Mucosa of stomach (tissue), 1 donor: ENCODE measurements around the gene PEX13.

Experiments used
- H3K27me3 ChIP-seq: one replicate; pipeline ENCODE4 v1.7.0; 2013; ENCODE audit warnings: mild to moderate bottlenecking, low read length; ENCODE audit not compliant: control insufficient read depth, insufficient read depth
- H3K36me3 ChIP-seq: one replicate; pipeline ENCODE4 v1.7.0; 2013; ENCODE audit warnings: low read length; ENCODE audit not compliant: control insufficient read depth, insufficient read depth
- H3K4me1 ChIP-seq: one replicate; pipeline ENCODE4 v1.7.0; 2013; ENCODE audit warnings: mild to moderate bottlenecking, low read length; ENCODE audit not compliant: control insufficient read depth, insufficient read depth
- H3K4me3 ChIP-seq: one replicate; pipeline ENCODE4 v1.7.0; 2013; ENCODE audit warnings: low read length
- H3K9ac ChIP-seq: one replicate; pipeline ENCODE4 v1.7.0; 2013; ENCODE audit warnings: mild to moderate bottlenecking, low read length, moderate library complexity
- H3K9me3 ChIP-seq: one replicate; pipeline ENCODE4 v1.7.0; 2013; ENCODE audit warnings: mild to moderate bottlenecking, low read length, moderate library complexity; ENCODE audit not compliant: control insufficient read depth
- donor health status: Pancreatic carcinoma.

PEX13 gene

DNA sequence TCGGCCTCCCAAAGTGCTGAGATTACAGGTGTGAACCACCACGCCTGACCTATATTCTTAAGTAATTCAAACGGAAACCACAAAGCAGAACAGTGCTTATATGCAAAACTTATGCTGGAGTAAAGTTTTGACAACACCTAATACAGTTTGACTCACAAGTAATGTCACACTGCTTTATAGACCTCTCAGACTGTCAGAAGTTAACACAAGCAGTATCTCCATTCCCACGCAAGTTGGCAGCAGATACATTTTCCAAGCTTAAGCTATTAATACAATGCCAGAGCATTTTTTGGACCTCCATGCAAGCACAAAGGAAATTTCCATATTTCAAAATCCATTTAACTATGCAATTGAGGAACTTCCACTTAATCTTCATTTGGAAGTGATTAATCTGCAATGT is 27.1 kb downstream of the PEX13 start:
- Histone ChIP-seq H3K27me3 (no peaks in the 10 kb centered on the region), H3K9ac (no peak overlapping the region), H3K4me3 (no peak overlapping the region), H3K4me1 (no peaks in the 10 kb centered on the region), H3K9me3 (no peaks in the 10 kb centered on the region), H3K36me3 (no peaks in the 10 kb centered on the region)

DNA sequence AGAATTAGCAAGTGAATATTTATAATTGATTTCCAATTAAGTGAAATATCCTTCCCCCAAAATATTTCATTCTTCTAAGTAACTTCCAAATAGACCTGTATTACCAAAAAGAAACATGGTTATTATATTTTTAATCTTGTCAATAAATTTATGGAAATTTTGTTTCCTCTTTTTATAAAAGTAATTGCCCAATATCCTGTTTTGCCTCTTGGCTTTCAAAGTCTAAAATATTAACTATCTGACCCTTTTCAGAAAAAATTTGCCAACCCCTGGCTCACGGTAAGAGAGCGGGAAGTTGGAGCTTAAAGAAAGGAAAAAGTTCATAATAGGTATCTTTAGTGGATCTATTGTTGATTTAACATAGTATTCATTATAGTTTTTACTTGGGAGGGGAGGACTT is 27.7 kb downstream of the PEX13 start:
- Histone ChIP-seq H3K36me3 (no peaks in the 10 kb centered on the region), H3K4me1 (no peaks in the 10 kb centered on the region), H3K4me3 (no peak overlapping the region), H3K9me3 (no peaks in the 10 kb centered on the region), H3K9ac (no peak overlapping the region), H3K27me3 (no peaks in the 10 kb centered on the region)

DNA sequence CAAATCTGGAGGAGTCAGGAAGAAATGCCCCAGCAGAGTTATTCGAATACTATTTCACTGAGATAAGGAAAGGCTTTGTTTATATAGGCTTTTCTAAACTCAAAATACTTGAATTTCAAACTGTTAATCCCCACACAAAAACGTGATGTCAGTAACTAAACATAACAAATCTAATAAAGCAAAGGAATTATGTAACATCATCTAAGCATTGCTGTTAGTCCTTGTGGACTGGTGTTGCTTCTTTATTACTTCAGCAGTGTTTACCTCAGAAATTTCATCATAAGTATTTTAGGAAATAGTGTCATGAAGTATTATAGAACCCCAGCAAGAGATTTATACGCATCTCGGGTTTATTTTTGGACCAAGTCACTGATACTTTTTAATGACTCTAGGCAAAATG is 28.5 kb downstream of the PEX13 start:
- Histone ChIP-seq H3K9ac (no peak overlapping the region), H3K36me3 (no peaks in the 10 kb centered on the region), H3K9me3 (no peaks in the 10 kb centered on the region), H3K4me1 (no peaks in the 10 kb centered on the region), H3K4me3 (no peak overlapping the region), H3K27me3 (no peaks in the 10 kb centered on the region)

DNA sequence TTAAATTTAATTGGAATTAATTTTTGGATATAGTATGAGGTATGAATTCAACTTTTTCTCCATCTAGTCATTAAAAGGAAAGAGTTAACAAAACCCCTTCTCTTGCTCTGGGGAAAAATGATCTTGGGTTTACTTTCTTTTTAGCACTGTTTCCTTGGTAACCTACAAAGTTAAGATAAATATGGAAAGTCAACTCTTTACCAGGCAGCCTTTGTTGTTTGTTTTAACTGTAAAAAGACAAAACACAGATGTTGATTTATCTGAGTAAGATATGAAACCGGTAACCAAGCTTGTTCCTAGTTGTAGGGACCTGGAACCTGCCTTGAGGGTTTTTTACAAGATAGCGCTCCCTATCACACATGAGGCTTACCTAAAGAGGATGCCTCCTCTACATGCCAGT is 38.0 kb downstream of the PEX13 start:
- Histone ChIP-seq H3K36me3 (no peaks in the 10 kb centered on the region), H3K4me1 (no peaks in the 10 kb centered on the region), H3K9me3 (no peaks in the 10 kb centered on the region), H3K9ac (no peak overlapping the region), H3K4me3 (no peak overlapping the region), H3K27me3 (no peaks in the 10 kb centered on the region)

DNA sequence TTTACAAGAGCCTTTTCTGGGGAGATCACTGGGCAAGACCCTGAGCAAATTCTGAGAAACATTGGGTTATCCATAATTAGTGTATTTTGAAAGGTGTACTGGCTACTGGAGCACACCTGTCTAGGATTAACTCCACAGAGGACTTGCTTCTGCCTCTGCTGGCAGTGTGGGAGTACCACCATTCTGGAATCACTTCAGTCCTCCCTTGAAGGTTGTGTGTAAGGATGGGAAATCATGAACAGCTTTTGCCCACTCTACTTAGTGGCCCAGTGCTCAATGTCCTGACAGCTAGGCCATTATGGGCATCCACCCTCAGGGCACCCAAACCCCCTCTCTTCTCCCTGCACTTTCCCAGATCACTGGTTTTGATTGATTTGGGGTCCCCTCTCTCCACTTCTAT is 40.0 kb downstream of the PEX13 start:
- Histone ChIP-seq H3K9ac (no peak overlapping the region), H3K27me3 (no peaks in the 10 kb centered on the region), H3K9me3 (no peaks in the 10 kb centered on the region), H3K4me1 (no peaks in the 10 kb centered on the region), H3K4me3 (no peak overlapping the region), H3K36me3 (no peaks in the 10 kb centered on the region)

DNA sequence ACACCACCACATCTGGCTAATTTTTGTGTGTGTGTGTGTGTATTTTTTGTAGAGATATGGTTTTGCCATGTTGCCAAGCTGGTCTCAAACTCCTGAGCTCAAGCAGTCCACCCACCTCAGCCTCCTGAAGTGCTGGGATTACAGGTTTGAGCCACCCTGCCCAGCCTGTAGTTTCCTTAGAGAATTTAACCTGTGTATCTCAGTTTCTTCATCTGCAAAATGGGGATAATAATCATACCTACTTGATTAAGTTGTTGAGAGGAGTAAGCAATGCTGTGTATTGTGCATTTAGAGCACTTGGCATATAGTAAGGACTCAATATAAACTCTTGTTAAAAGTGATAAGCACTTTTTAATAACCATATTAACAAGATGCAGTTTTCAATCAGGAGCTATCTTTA is 41.9 kb downstream of the PEX13 start:
- Histone ChIP-seq H3K27me3 (no peaks in the 10 kb centered on the region), H3K9me3 (no peaks in the 10 kb centered on the region), H3K4me1 (no peaks in the 10 kb centered on the region), H3K36me3 (no peaks in the 10 kb centered on the region), H3K4me3 (no peak overlapping the region), H3K9ac (no peak overlapping the region)

DNA sequence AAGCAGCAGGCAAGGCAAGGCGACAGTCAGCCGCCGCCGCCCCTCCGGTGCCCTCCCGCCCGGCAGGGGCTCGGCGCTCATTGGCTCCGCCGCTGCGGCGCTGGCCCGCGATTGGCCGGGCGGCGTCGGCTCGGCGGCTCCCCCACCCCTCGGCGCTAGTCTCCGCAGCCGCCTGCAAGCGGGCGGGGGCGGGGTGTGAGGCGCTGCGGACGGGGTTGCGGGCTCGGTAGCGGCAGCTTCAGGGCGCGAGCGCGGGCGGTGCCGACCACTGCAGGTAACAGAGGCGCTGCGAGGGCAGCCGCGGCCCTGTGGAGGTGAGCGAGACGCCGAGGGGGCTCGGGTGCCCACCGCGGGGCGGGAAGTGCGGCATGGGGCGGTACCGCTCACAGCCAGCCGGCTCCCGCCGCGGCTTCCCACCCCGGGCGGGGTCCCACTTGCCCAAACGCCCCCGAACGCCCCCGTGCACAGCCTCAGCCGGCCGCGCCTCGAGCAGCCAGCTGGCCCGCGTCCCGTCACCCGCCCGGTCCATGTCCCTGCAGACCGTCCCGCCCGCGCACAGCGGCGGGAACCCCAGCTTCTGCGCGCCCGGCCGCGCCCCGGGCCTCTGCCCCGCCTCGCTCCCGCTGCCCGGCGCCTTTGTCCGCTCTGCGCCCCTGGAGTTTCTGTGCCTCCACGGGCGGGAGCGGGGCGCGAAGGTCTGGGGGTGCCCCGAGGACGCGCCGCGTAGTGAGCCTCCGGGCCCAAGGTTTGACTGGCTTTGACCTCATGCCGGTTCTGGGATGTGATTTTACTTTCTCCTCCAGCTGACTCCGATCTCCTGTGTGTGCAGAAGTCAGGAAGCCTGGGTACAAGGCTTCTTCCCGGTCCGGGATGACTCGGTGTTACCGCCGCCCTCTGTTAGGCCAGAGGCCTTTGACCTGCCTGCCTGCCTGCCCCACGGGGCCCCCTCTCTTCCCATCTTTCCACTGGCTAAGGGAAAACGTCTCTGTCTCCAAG is 48.5 kb downstream of the PEX13 start, which contains the start of gene SANBR:
SANBR (plus strand) TSS at position 158 of the 996 bp plus-strand sequence. CDS start 4,480 bp downstream, outside the sequence.
- no peaks in the 10 kb centered on the region for H3K36me3 ChIP-seq
- H3K4me3 ChIP-seq: peak within 1 kb of the TSS; percentile 49

DNA sequence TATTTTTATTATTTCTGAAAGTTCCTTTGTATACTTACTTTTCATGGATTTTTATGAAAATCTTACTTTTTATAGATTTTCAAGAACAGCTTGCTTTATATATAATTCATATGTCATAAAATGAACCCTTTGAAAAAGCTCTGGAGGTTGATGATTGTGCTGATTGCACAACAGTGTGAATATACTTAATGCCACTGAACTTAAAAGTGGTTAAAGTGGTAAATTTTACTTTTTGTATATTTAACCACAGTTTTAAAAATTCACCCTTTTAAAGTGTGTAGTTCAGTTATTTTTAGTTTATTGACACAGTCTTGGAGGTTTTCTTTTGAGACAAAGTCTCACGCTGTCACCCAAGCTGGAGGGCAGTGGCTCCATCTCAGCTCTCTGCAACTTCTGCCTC is 56.6 kb downstream of the PEX13 start:
- peaks cover 4% of the 10 kb centered on the region for H3K36me3 ChIP-seq
- H3K9ac ChIP-seq: no peak overlapping the region

More for the DNA sequence above, 48.5 kb downstream of the PEX13 start, which contains the start of gene SANBR:
- H3K4me1 ChIP-seq: peaks cover 10% of the 10 kb centered on the region
- no peaks in the 10 kb centered on the region for H3K9me3 ChIP-seq
- no peaks in the 10 kb centered on the region for H3K27me3 ChIP-seq
- H3K9ac ChIP-seq: peak within 1 kb of the TSS; percentile 70

DNA sequence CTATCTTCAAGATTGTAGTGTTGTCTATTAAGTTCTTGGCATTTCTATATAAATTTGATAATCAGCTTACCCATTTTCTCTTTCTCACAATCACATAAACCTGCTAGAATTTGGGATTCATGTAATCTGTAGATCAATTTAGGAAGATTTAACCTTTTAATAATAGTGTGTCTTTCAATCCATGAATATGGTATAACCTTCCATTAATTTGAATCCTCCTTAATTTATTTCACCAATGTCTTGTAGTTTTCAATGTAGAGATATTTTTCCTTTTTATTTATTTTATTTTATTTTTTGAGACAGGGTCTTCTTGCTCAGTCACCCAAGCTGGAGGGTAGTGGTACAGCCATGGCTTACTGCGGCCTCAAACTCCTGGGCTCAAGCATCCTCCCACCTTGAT is 68.4 kb downstream of the PEX13 start:
- no peaks in the 10 kb centered on the region for H3K4me1 ChIP-seq
- H3K36me3 ChIP-seq: no peaks in the 10 kb centered on the region
- H3K9ac ChIP-seq: no peak overlapping the region
- H3K27me3 ChIP-seq: no peaks in the 10 kb centered on the region
- H3K4me3 ChIP-seq: no peak overlapping the region
- no peaks in the 10 kb centered on the region for H3K9me3 ChIP-seq

More for the DNA sequence above, 56.6 kb downstream of the PEX13 start:
- Histone ChIP-seq H3K9me3 (no peaks in the 10 kb centered on the region), H3K4me3 (no peak overlapping the region), H3K4me1 (no peaks in the 10 kb centered on the region), H3K27me3 (no peaks in the 10 kb centered on the region)

DNA sequence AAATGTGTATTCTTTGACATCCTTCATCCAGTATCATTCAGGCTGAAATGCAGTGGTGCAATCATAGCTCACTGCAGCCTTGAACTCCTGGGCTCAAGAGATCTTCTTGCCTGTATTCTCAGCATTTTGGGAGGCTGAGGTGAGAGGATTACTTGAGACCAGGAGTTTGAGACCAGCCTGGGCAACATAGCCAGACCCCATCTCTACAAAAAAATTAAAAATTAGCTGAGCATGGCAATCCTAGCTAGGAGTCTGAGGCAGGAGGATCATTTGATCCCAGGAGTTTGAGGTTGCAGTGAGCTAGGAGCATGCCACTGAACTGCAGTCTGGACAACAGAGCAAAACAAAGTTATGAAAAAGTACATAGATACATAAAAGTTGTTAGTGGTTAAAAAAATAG is 72.3 kb downstream of the PEX13 start:
- no peaks in the 10 kb centered on the region for H3K36me3 ChIP-seq
- no peaks in the 10 kb centered on the region for H3K9me3 ChIP-seq
- no peak overlapping the region for H3K9ac ChIP-seq
- no peaks in the 10 kb centered on the region for H3K4me1 ChIP-seq
- H3K27me3 ChIP-seq: no peaks in the 10 kb centered on the region
- H3K4me3 ChIP-seq: no peak overlapping the region

DNA sequence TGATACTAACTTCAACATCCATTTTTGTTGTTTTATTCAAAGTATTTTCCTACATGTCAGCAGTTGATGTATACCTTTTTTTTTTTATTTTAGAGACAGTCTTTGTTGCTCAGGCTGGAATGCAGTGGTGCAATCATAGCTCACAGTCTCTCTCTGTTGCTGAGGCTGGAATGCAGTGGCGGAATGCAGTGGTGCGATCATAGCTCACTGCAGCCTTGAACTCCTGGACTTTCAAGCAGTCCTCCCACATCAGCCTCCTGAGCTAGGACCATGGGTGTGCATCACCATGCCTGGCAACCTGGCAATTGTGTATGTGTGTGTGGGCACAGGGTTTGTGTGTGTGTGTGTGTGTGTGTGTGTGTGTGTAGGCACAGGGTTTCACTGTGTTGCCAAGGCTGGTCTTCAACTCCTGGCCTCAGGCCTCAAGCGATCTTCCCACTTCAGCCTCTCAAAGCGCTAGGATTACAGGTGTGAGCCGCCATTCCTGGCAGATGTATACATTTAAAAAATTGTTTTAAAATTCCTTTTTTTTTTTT is 72.9 kb downstream of the PEX13 start:
- no peak overlapping the region for H3K4me3 ChIP-seq
- H3K36me3 ChIP-seq: no peaks in the 10 kb centered on the region
- H3K4me1 ChIP-seq: no peaks in the 10 kb centered on the region

DNA sequence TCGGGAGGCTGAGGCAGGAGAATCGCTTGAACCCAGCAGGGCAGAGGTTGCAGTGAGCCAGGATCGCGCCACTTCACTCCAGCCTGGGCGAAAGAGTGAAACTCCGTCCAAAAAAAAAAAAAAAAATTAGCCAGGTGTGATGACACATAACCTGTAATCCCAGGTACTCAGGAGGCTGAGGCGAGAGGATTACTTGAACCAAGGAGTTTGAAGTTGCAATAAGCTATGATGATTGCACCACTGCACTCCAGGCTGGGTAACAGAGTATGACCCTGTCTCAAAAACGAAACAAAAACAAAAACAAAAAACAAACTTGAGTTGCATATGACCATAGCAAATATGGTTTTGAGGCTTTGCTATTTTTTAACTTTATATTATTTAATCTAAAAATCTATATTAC is 74.0 kb downstream of the PEX13 start:
- Histone ChIP-seq H3K4me1 (no peaks in the 10 kb centered on the region), H3K27me3 (no peaks in the 10 kb centered on the region), H3K36me3 (no peaks in the 10 kb centered on the region), H3K9me3 (no peaks in the 10 kb centered on the region), H3K9ac (no peak overlapping the region), H3K4me3 (no peak overlapping the region)

More for the DNA sequence above, 72.9 kb downstream of the PEX13 start:
- Histone ChIP-seq H3K27me3 (no peaks in the 10 kb centered on the region), H3K9me3 (no peaks in the 10 kb centered on the region), H3K9ac (no peak overlapping the region)
